ENCODE results near the gene THEMIS2.
"Not testable (repeated sequence)": the region's sequence is repeated elsewhere in the genome, so short reads cannot be mapped to it uniquely, and the experiment has no call there.

Gene THEMIS2

DNA sequence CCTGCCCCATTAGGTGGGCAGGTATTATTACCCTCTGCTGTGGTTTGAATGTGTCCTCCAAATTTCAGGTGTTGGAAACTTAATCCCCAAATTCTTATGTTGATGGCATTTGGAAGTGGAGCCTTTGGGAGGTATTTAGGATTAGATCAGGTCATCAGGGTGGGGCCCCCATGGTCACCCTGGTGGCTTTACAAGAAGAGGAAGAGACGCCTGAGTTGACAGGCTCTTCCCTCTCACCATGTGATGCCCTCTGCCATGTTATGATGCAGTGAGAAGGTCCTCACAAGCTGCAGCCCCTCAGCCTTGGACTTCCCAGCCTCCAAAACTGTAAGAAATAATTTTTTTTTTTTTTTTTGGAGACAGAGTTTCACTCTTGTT, 8.8 kb upstream of the THEMIS2 start:
- no peak for DNase-seq

DNA sequence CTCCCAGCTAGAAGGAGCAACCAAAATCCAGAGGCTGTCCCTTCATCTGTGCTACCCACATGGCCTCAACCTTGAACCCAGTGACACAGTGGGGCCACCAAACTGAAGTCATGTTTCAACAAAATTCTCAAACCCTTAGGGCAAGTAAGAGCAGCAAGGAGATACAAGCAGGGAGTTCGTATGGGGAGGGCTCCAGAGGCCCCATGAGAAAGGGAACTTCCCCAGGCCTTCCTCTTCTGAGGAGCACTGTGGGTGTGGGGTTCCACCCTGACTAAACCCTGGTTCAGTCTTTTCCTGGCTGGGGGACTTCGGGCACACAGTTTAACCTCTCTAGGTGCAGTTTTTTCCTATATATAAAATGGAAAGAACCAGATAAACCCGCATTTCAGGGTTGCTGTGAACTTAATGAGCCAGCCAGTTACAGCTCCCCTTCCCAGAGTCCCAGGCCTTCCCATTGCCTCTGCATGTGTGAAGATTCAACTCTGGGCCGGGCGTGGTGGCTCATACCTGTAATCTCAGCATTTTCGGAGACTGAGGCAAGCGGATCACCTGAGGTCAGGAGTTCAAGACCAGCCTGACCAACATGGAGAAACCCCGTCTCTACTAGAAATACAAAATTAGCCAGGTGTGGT, 8.0 kb upstream of the THEMIS2 start:
- DNase-seq = no peak

DNA sequence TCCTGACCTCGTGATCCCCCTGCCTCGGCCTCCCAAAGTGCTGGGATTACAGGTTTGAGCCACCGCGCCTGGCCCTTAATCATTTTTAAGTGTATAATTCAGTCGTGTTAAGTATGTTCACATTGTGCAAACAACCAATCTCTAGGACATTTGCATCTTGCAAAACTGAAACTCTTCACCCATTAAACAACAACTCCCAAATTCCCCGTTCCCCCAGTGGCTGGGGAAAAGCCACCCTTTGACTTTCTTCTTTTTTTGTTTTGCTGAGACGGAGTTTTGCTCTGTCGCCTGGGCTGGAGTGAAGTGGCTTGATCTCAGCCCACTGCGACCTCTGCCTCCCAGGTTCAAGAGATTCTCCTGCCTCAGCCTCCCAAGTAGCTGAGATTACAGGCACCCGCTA, 6.5 kb upstream of the THEMIS2 start:
- DNase-seq = no peak

DNA sequence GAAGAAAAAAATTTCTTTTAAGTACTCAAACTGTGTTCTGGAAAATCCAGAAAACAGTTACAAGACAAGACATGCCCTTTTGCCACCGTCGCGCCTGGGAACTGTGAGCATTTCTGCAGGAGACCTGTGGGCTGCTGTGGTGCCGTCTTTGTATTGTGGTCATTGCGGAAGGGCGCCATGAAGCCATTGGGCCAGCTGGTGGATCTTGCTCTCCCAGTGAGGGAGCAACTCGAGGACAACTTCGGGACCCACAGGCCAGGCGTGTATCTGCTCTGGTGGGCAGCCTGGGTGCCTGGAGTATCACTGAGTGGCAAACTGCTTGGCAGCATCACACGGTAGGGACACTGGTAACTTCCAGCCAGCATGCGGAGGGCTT, 3.8 kb upstream of the THEMIS2 start:
- no peak for DNase-seq

DNA sequence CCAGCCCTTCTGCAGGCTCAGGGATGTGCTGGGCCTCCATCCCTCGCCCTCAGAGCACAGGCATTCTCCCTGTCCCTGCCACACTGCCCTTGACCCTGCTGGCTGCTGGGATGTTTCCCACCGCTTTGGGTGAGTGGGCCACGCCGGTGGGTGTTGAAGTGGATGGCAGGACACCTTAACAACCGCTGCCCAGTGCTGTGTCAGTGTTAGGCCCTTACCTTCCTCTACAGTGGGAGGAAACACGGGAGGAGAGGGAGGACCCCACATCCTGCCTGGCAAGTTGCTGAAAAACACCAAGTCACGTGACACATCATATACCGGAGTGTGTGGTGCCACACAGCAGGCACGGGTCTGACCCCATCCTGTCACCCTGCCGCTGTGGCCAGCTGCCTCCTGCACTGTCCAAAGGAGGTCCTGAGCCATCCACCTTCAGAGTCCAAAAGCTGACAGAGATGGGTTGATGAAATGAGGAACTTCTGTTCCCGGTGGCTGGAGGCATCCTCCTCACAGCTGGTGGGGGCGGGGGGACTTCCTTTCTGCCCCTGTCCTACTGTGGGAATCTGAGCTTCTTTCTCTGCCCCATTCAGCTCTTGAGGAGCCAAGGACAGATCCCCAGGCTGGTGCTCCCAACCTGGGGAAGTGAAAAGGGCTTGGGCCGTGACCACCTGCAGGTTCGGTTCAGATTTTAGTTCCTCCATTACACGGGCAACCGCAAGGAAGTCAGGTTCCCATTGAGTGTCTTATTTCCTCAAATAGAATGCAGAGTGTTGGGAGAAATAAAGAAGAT, 3.2 kb upstream of the THEMIS2 start:
- DNase-seq = no peak

DNA sequence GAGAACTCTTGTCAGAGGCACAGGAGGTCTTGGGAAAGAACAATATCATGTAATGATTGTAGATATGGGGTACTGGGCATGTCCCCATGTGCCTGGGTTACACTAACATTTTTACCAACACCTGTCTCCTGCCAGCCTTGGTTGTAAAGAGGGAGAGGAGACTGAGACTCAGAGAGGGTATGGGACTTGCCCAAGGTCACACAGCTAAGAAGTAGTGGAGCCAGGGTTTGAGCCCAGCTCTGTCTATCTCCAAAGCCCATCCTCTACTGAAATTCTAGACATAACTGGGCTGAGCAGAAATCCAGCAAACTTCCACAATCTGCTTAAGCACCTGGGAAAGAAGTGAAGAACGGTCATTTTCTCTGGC, 2.6 kb upstream of the THEMIS2 start:
- no peak for DNase-seq

DNA sequence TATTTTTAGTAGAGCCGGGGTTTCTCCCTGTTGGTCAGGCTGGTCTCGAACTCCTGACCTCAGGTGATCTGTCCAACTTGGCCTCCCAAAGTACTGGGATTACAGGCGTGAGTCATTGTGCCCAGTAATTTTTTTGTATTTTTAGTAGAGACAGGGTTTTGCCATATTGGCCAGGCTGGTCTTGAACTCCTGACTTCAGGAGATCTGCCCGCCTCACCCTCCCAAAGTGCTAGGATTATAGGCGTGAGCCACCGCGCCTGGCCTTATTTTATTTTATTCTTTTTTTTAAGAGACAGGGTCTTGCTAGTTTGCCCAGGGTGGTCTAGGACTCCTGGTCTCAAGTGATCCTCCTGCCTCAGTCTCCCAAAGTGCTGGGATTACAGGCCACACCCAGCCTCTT, 1.3 kb upstream of the THEMIS2 start:
- DNase-seq = not testable (repeated sequence)

DNA sequence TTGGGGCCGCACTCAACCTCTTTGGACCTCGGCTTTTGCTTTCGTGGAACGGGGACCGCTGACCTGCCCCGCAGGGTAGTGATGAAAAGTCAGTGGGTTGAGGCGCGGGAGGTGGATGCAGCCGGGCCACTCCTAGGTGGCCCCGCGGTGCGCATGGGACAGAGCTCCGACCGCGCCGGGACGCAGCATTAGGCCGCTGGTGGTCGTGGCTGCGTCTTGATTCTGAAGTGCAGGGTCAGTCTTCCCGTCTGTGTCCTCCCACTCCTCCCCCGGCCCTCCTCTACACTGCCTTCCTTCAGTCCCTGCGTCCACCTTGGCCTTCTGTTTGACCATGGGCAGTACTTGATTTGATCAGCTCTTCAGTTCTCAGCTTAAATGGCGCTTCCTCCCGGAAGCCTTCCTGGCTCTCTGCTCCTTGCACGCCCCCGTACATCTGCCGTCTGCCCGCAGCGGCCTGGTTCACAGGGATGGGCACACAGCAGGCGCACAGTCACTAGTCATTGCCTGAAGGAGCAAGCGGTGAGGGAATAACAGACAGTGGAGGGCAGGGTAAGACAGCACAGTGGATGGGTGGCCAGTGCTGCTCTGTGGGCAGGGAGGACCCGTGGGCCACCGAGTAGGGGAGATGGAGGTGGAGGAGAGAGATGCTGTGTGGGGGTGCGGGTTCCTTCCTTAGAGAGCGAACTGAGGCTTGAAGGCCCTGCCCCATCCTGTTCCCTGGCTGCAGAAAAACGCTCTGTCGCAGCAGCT, 633 bp downstream of the THEMIS2 start:
- DNase-seq = no peak

DNA sequence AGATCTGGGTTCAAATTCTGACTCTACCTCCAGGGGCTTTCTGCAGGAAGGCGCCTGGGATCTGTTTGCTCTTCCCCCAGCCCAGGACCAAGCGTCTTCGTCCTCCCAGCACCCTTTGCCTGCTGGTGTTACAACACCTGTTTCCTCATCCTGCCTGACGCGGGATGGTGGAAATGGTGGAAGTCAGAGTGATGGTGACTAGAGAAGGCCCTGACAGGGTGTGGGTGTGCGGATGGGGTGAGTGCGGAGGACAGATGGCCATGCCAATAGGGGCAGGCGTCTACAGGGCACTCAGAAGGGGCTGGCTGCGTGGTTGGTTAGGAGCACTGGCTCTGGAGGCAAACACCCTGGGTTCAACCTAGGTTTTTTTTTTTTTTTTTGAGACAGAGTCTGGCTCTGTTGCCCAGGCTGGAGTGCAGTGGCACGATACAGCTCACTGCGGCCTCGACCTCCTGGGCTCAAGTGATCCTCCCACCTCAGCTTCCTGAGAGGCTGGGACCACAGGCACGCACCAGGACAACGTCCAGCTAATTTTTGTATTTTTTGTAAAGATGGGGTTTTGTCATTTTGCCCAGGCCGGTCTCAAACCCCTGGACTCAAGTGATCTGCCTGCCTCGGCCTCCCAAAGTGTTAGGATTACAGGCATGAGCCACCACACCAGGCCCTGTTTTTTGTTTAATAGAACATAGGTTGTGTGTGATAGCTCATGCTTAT, 1.5 kb downstream of the THEMIS2 start:
- DNase-seq = no peak

DNA sequence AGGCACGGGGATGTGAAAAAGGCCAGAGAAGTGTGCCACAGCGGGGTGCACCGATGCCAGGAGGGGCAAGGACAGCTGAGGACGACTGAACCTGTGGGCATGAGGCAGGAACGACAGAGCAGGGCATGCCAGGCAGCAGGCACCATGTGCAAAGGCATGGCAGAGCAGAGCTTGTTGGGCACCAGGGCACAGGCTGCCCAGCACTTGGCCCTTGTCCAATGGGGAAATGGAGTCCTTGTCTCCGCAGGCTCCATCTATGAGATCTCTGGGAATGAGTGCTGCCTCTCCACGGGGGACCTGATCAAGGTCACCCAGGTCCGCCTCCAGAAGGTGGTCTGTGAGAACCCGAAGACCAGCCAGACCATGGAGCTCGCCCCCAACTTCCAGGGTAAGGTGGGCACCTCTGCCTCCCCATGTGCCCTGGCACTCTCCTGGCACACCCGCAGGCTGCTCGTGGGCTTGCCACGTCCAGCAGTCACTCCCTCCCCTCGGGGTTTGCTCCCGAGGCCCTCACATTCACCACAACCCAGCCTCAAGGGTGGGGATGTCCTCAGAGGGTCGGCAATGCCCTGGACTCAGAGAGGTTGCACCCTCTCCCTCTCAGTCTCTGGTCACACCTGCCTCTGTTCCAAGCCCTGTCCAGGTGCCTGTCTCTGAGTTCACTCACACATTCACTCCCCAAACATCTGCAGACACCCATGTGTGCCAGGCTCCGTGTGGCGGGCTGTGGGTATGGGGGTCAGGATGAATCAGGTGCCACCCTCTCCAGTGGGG, 4.2 kb downstream of the THEMIS2 start:
- no peak for DNase-seq

DNA sequence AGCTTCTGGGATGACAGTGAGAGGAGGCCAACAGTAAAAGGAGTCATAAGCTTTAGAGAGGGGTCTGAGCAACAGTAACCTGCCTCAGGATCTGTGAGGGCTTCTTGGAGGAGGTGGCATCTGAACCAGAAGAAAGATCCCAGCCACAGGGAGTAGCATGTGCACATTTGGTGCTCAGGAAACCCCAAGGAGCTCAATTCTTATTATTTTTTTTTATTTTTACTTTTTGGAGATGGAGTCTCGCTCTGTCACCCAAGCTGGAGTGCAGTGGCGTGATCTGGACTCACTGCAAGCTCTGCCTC, 4.7 kb downstream of the THEMIS2 start:
- DNase-seq = no peak

DNA sequence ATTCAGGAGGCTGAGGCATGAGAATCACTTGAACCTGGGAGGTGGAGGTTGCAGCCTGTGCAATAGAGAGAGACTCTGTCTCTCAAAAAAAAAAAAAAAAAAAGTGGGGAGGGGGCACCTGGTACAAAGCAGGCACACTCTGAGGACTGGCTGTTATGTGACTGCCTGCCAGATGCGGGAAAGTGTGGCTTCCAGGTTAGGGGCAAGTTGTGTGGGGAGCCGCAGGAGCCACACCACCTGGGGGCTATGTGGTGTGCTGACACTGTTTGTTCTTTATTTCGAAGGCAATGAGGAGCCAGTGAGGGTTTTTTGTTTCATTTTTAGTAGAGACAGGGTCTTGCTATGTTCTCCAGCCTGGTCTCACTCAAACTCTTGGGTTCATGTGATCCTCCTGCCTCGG, 5.7 kb downstream of the THEMIS2 start:
- DNase-seq = no peak

DNA sequence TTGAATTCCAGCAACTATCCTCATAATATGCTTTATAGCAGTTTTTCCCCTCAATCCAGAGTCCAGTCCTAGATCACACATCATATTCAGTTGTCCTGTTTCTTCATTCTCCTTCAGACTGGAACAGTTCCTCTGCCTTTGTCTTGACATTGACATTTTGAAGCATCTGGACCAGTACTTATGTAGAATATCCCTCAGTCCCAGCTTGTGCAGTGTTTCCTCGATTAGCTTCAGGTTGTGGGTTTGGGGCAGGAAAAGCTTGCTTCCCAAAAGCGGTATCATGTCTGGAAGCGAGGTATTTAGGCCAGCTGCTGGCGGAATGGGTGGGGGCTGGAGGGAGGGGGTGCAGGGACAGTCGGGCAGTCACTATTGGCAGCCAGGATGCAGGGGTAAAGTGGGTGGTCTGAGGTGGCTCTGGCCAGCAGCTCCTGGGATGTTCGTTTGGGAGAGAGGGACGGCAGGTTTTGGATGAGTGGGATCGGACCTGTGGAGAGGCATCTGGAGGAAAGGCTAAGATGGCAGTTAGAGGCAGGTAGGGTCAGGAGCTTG, 6.5 kb downstream of the THEMIS2 start:
- no peak for DNase-seq

DNA sequence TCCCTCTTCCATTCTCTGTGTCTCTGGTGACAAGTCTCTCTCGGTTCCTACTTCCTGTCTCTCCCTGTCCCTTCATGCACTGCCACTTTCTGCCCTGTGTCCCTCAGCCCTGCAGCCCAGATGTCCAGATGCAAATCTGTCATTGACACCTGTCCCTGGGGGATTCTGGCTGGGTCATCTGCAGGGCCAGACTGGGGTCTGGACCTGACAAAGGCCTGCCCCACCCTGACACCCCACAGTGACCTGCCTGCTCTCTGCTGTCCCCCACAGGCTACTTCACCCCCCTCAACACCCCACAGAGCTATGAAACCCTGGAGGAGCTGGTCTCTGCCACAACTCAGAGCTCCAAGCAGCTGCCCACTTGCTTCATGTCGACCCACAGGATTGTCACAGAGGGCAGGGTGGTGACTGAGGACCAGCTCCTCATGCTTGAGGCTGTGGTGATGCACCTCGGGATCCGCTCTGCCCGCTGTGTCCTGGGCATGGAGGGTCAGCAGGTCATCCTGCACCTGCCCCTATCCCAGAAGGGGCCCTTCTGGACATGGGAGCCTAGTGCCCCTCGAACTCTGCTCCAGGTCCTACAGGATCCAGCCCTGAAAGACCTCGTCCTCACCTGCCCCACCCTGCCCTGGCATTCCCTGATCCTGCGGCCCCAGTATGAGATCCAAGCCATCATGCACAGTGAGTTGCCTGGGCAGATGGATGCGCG, 7.2 kb downstream of the THEMIS2 start:
- DNase-seq = no peak

DNA sequence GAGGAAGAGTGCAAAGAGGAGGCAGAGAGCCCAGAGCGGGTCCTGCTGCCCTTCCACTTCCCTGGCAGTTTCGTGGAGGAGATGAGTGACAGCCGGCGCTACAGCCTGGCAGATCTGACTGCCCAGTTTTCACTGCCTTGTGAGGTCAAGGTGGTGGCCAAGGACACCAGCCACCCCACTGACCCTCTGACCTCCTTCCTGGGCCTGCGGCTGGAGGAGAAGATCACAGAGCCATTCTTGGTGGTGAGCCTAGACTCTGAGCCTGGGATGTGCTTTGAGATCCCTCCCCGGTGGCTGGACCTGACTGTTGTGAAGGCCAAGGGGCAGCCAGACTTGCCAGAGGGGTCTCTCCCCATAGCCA, 10.2 kb downstream of the THEMIS2 start:
- DNase-seq = no peak

DNA sequence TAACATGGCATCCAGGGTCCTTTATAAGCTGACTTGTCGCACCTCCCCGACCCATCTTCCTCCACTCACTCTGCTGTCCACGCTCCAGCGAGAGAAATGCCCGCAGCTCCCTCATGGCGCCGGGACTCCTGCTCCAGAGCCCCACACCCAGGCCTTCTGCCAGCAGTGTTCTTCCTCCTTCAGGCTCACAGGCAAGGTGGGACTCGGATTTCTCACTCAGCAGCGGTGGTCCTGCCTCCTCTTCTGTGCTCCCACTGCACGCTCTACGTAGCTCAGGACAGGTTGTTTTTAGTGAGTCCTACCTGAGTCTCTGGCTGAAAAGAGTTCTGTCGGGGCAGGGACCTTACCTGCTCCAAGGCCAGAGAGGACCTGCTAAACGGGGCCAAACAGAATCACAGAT, 11.2 kb downstream of the THEMIS2 start:
- no peak for DNase-seq

DNA sequence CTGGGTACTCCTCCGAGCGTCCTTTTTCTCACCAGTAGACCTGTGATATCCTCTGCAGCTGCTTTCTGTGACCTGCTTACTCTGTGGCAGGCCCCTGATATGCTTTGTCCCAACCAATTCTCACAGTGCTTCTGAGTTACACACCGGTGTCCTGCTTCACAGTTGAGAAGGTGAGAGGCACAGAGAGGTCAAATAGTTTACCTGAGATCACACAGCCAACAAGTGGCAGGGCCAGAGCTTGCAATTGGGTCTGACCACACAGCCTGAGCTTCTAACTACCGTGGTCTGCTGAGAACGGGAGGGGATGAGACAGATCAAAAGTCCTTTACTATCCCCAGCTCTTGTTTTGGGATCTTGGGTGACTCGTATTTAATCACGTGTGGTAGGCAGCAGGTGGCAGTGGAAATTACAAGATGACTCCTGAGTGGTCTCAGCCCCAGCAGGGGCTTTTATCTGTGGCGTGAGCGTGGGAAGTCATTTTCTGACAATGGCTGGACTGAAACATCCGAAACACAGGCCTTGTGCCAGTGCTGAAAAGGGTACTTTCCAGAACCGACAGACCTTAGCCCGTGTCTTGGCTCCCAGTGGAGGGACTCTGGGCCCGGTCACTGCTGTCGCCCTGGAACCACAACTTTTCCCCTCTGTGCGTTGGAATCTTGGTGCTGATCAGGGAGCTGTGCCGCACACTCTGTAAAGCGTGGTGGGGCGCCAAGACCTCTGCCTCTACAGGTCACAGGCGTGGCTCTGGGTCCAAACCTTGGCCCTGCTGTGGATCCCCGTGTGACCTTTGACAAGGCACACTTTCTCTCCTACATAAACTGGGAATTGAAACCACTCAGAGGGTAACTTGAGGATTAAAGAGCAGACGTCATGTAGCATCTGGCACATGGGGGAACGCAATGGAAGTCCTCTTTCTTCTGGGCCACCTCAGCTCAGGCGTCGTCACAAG, 11.9 kb downstream of the THEMIS2 start:
- no peak for DNase-seq

DNA sequence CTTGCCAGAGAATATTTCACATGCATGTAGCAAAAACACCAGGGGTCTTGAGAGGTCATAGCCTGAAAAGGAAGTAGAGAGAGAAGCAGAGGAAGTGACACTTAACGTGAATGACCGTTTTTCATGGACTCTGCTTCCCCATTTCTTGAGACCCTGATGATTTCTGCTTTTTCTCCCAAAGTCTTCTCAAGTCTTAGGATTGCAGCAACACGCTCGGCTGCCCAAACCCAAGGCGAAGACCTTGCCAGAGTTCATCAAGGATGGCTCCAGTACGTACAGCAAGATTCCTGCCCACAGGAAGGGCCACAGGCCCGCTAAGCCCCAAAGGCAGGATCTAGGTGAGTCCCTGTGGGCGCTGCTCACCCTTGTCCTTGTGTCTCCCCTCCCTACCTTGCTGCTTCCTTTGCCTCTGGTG, 12.8 kb downstream of the THEMIS2 start:
- DNase-seq = no peak

DNA sequence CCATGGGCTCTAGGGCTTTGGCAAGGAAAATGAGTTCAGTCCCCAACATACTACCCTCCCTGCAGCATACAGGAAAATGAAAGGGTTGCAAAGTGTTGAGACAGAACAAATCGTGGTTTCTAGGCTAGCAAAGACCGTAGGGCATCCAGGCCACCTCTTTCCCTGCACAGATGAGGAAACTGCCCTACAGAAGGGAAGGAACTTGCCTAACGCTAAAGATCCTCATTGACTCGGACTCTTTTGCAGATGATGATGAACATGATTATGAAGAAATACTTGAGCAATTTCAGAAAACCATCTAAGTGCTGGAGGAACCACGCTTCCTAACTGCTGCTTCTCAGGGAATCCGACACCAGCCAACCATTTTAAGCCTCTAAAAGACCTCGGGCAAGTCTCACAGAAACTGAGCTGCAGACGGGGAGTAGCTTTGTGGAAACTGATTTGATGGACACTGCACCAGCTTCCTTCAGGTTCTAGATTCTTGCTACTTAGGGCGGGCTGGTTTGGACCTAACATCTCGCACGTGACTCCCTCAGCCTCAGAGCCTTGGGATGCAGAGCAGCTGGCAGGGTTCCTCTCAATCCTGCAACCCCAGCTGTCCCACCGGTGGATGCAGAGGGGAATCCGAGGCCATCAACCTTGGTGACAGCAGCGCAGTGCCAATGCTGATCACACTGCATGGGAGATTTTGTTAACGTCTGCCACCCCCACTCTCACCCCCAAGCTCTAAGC, 13.4 kb downstream of the THEMIS2 start:
- no peak for DNase-seq

DNA sequence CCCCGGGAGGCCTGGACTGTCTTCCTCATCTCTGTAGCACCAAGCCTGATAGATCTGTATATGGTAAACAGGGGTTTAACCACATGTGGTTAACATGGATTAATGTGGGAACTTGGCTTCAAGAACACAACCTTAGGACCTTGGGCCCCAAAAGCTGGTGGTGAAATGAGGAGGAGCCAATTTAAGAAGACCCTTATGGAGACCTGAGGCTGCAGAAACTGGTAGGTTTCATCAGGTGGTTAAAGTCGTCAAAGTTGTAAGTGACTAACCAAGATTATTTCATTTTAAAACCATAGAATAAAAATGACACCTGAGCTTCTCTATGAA, 14.0 kb downstream of the THEMIS2 start:
- DNase-seq = no peak
